HepG2 (cell line): ENCODE results near the gene BLOC1S4. TPM values are rescaled to one million over a fixed set of nuclear protein-coding genes. Genes with fewer than 3 reads are reported as not detected.

Experiments used
- ATAC-seq: fragments of 200-7000 bp; cut with Tn5 transposase; 3 replicates; pipeline ENCODE4 v1.9.1; 2020; ENCODE audit warnings: mild to moderate bottlenecking, moderate library complexity
- BruUV-seq: library from RNA; stranded (reverse); fragments of 400-500 nt; replicated peaks from 2 replicates; lab custom pipeline; 2021; lab: Mats Ljungman, UMichigan
- CTCF ChIA-PET: fragments of 300-600 bp; formaldehyde crosslinking; extraction: SDS; loops from one replicate; lab custom pipeline; 2021; ENCODE audit warnings: low total read pairs, inconsistent platforms, low intra/inter-chr PET ratio; lab: Yijun Ruan, JAX
- POLR2A ChIA-PET: fragments of 350-600 bp; sonication (Branson Sonifier 250); formaldehyde crosslinking; loops from one replicate; lab custom pipeline; 2020; ENCODE audit warnings: antibody characterized with exemption, inconsistent platforms; lab: Yijun Ruan, JAX
- DNase-seq: peaks from one replicate; pipeline ENCODE4 v3.0.0-alpha.2; 2015; ENCODE audit warnings: low spot score
- FAIRE-seq: peaks from 3 replicates; lab custom pipeline; 2011; peaks lifted over from hg19 to GRCh38; lab: Jason Lieb, UNC
- H2AFZ ChIP-seq: one replicate; pipeline ENCODE4 v1.6.1; 2011; ENCODE audit warnings: low read length, inconsistent platforms
- H3K27ac ChIP-seq: fragments of 300-600 bp; 3 replicates; pipeline ENCODE4 v1.8.0; 2011; ENCODE audit warnings: mixed run types, mild to moderate bottlenecking, mixed read lengths, low read length, inconsistent platforms; ENCODE audit not compliant: insufficient read depth; ENCODE audit errors: extremely low read length
- H3K27me3 ChIP-seq, 2 experiments: fragments of 200-600 bp in 1 of 2; 2 replicates in 1 of 2; 3 replicates in 1 of 2; pipeline versions ENCODE4 v1.6.0 to v1.8.0; 2011; ENCODE audit warnings: low read length in 2 of 2, mild to moderate bottlenecking in 2 of 2, moderate library complexity in 2 of 2, inconsistent platforms in 1 of 2; ENCODE audit not compliant: insufficient read depth in 2 of 2, control insufficient read depth in 1 of 2
- H3K36me3 ChIP-seq, 2 experiments: fragments of 200-600 bp in 1 of 2; replicated peaks in 1 of 2; 2 replicates in 1 of 2; 3 replicates in 1 of 2; pipeline versions ENCODE4 v1.5.1 to v1.8.0; 2011; ENCODE audit warnings: low read length in 2 of 2, inconsistent platforms in 1 of 2; ENCODE audit not compliant: insufficient read depth in 2 of 2, control insufficient read depth in 1 of 2
- H3K4me1 ChIP-seq: 2 replicates; pipeline ENCODE4 v1.5.1; 2012; ENCODE audit warnings: low read length, inconsistent platforms; ENCODE audit not compliant: insufficient read depth
- H3K4me2 ChIP-seq: 2 replicates; pipeline ENCODE4 v1.6.0; 2011; ENCODE audit warnings: low read depth, low read length, inconsistent platforms
- H3K4me3 ChIP-seq, 3 experiments: fragments of 200-600 bp in 1 of 3; sonication (generic), shearing (Covaris generic) in 1 of 3; replicated peaks in 1 of 3; 2 replicates each; pipeline ENCODE4 v1.5.1; 2011 to 2016; ENCODE audit warnings: low read length in 3 of 3, inconsistent platforms in 2 of 3, low read depth in 2 of 3, mild to moderate bottlenecking in 2 of 3, control low read depth in 1 of 3, mixed read lengths in 1 of 3; ENCODE audit not compliant: insufficient read depth in 1 of 3
- H3K79me2 ChIP-seq: one replicate; pipeline ENCODE4 v1.6.1; 2011; ENCODE audit warnings: low read length, inconsistent platforms; ENCODE audit not compliant: insufficient read depth
- H3K9ac ChIP-seq: 2 replicates; pipeline ENCODE4 v1.6.0; 2011; ENCODE audit warnings: mild to moderate bottlenecking, low read depth, low read length, inconsistent platforms; ENCODE audit not compliant: insufficient read depth
- H3K9me3 ChIP-seq: 2 replicates; pipeline ENCODE4 v1.5.1; 2012; ENCODE audit warnings: mild to moderate bottlenecking, low read length
- H4K20me1 ChIP-seq: 2 replicates; pipeline ENCODE4 v1.6.0; 2011; ENCODE audit warnings: inconsistent platforms, mild to moderate bottlenecking, low read length, moderate library complexity; ENCODE audit not compliant: insufficient read depth
- GATAD2A ChIP-seq: IDR thresholded peaks from 2 replicates; pipeline ENCODE4 v1.6.1; 2016
- NR2F6 ChIP-seq, 2 experiments: IDR thresholded peaks; 2 replicates each; pipeline ENCODE4 v1.6.1; 2016; ENCODE audit warnings: antibody characterized with exemption in 1 of 2, mild to moderate bottlenecking in 1 of 2
- TFAP4 ChIP-seq: sonication (generic); IDR thresholded peaks from 2 replicates; pipeline ENCODE4 v1.6.1; 2016; ENCODE audit warnings: low read depth, borderline replicate concordance
- ZNF484 ChIP-seq: sonication (generic); formaldehyde crosslinking; IDR thresholded peaks from 2 replicates; pipeline ENCODE4 v1.5.1; 2020; ENCODE audit warnings: mild to moderate bottlenecking, low read depth, missing genetic modification reagents, borderline replicate concordance
- ZNF512 ChIP-seq: sonication (generic); formaldehyde crosslinking; IDR thresholded peaks from 2 replicates; pipeline ENCODE4 v1.4.0; 2020; ENCODE audit warnings: mild to moderate bottlenecking, missing genetic modification reagents
- ZNF687 ChIP-seq: sonication (generic); formaldehyde crosslinking; IDR thresholded peaks from 2 replicates; pipeline ENCODE4 v1.5.1; 2020; ENCODE audit warnings: mild to moderate bottlenecking, missing genetic modification reagents, moderate library complexity
- ZNF850 ChIP-seq: sonication (generic); formaldehyde crosslinking; conservative IDR thresholded peaks from 2 replicates; pipeline ENCODE4 v1.9.0; 2021; ENCODE audit warnings: mild to moderate bottlenecking, missing genetic modification reagents
- WGBS: methylation state at CpG from one replicate; pipeline ENCODE4 v1.1.6; 2017; ENCODE audit warnings: low lambda C conversion rate; 5-methylcytosine and 5-hydroxymethylcytosine counted together
- in situ Hi-C: cut with HindIII; loops from 2 replicates; pipeline ENCODE4 v1.10.0; 2017; ENCODE audit warnings: low pct_unique_long_range_greater_than_20kb; ENCODE audit not compliant: extremely low pct_ligation_motif_present
- intact Hi-C: fragments of 100-400 bp; cut with micrococcal nuclease; formaldehyde crosslinking; loops from one replicate; pipeline ENCODE4 v1.10.0; 2022; ENCODE audit not compliant: unreplicated experiment
- polyA plus RNA-seq, 8 experiments: library from polyadenylated mRNA; depleted of rRNA in 3 of 8; stranded (reverse) in 7 of 8; unstranded in 1 of 8; fragments of >200 nt; fragmentation: Illumina TruSeq in 4 of 8; extraction: Trizol in 4 of 8; gene quantifications; 2 replicates each; pipeline versions ENCODE4 v1.2.1 to v1.2.3, GENCODE V29; 2011 to 2016; ENCODE audit warnings: low read depth in 4 of 8, missing spikeins in 1 of 8, mixed read lengths in 1 of 8; ENCODE audit not compliant: insufficient read depth in 1 of 8
- total RNA-seq, 5 experiments: library from RNA; depleted of rRNA; stranded (reverse); fragments of >200 nt; fragmentation: Illumina TruSeq; extraction: Trizol; gene quantifications; 2 replicates each; pipeline ENCODE4 v1.2.3, GENCODE V29; 2016; ENCODE audit warnings: low read depth in 1 of 5
- TF ChIP-seq, protein P1 (sequence below): sonication (generic); formaldehyde crosslinking; conservative IDR thresholded peaks from 2 replicates; pipeline ENCODE4 v1.4.0; 2020; ENCODE audit warnings: mild to moderate bottlenecking, missing genetic modification reagents, moderate library complexity

The BLOC1S4 gene
- total and polyA plus RNA-seq, 2 of the 13 experiments (the other 11 are each of a cell fraction or from before 2014, with no cell fraction given) = 15.5 to 20.9 TPM

GRCh38 chr4:6746721-6747293, 30.8 kb downstream of the BLOC1S4 start (continued):
- TF ChIP-seq, protein P1, sequence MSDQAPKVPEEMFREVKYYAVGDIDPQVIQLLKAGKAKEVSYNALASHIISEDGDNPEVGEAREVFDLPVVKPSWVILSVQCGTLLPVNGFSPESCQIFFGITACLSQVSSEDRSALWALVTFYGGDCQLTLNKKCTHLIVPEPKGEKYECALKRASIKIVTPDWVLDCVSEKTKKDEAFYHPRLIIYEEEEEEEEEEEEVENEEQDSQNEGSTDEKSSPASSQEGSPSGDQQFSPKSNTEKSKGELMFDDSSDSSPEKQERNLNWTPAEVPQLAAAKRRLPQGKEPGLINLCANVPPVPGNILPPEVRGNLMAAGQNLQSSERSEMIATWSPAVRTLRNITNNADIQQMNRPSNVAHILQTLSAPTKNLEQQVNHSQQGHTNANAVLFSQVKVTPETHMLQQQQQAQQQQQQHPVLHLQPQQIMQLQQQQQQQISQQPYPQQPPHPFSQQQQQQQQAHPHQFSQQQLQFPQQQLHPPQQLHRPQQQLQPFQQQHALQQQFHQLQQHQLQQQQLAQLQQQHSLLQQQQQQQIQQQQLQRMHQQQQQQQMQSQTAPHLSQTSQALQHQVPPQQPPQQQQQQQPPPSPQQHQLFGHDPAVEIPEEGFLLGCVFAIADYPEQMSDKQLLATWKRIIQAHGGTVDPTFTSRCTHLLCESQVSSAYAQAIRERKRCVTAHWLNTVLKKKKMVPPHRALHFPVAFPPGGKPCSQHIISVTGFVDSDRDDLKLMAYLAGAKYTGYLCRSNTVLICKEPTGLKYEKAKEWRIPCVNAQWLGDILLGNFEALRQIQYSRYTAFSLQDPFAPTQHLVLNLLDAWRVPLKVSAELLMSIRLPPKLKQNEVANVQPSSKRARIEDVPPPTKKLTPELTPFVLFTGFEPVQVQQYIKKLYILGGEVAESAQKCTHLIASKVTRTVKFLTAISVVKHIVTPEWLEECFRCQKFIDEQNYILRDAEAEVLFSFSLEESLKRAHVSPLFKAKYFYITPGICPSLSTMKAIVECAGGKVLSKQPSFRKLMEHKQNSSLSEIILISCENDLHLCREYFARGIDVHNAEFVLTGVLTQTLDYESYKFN = peak; percentile 10; the same call in 1 of the 2 replicates
- TF ChIP-seq NR2F6 (IDR thresholded peaks at IDR 0.05) (no peak), NR2F6 (CRISPR knock-in tag; IDR thresholded peaks at IDR 0.05) (0 out of 2 replicates have a peak, but pooled peaks have one; percentile 10), TFAP4 (peak; percentile 48; the same call in 1 of the 2 replicates)

- Histone ChIP-seq H3K9me3 (no peaks in the 10 kb centered on the region), H3K36me3 (no peaks in the 10 kb centered on the region), H4K20me1 (no peaks in the 10 kb centered on the region), H3K9ac (peak overlapping the region; percentile 65), H3K79me2 (no peaks in the 10 kb centered on the region), H3K27ac (no peak overlapping the region), H3K4me1 (peaks cover 68% of the 10 kb centered on the region), H3K4me2 (peak overlapping the region; percentile 82), H2AFZ (peak overlapping the region; percentile 61), H3K4me3 (peak overlapping the region; percentile 47 to 77 (median 58); a peak in 5 of 6 replicates), H3K27me3 (no peaks in the 10 kb centered on the region; a peak in 1 of 5 replicates)
- intact Hi-C loops = no loop called here
- DNase-seq (no peak), FAIRE-seq (peak; percentile 12), ATAC-seq (peak; percentile 6; the same call in 2 of the 3 replicates)
- CTCF ChIA-PET = no interaction called here
- in situ Hi-C loops = no loop called here
- 40% methylated on average over 8 of the region's 11 CpGs for WGBS
- BruUV-seq = no TSS peak
- POLR2A ChIA-PET = interaction anchor here (0.9 to 9.9 kb wide), 4 partner anchors 13 to 31 kb away, joined by 3 to 207 read pairs (median 36); no protein-coding TSS in a partner anchor
- TF ChIP-seq ZNF850 (CRISPR knock-in tag) (no peak), GATAD2A (CRISPR knock-in tag) (0 out of 2 replicates have a peak, but pooled peaks have one; percentile 22), ZNF512 (peak; percentile 12; the same call in 1 of the 2 replicates), ZNF687 (CRISPR knock-in tag) (peak; percentile 57), ZNF484 (CRISPR knock-in tag) (no peak)
Measured at GRCh38 chr4:6747294-6748051, 31.5 kb downstream of the BLOC1S4 start.
